GM12801 (cell line): ENCODE measurements around the gene GNG5.

Experiments
- TF ChIP-seq, protein P1 (sequence below): IDR thresholded peaks from one replicate; pipeline ENCODE4 v1.5.1; 2011; ENCODE audit warnings: control low read depth; ENCODE audit not compliant: insufficient read length; ENCODE audit errors: extremely low read depth

Gene GNG5

GRCh38 chr1:84462118-84462517 is 44.3 kb downstream of the GNG5 start:
- TF ChIP-seq, protein P1, sequence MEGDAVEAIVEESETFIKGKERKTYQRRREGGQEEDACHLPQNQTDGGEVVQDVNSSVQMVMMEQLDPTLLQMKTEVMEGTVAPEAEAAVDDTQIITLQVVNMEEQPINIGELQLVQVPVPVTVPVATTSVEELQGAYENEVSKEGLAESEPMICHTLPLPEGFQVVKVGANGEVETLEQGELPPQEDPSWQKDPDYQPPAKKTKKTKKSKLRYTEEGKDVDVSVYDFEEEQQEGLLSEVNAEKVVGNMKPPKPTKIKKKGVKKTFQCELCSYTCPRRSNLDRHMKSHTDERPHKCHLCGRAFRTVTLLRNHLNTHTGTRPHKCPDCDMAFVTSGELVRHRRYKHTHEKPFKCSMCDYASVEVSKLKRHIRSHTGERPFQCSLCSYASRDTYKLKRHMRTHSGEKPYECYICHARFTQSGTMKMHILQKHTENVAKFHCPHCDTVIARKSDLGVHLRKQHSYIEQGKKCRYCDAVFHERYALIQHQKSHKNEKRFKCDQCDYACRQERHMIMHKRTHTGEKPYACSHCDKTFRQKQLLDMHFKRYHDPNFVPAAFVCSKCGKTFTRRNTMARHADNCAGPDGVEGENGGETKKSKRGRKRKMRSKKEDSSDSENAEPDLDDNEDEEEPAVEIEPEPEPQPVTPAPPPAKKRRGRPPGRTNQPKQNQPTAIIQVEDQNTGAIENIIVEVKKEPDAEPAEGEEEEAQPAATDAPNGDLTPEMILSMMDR, result no peak

- TF ChIP-seq, protein P1, result no peak
Observed at GRCh38 chr1:84452436-84452835, 53.9 kb downstream of the GNG5 start.

GRCh38 chr1:84450910-84451309 is 55.5 kb downstream of the GNG5 start:
- TF ChIP-seq, protein P1, result no peak
